Breast epithelium (tissue), 4 donors: ENCODE data around the gene KDSR. TPM values are rescaled to one million over a fixed set of nuclear protein-coding genes. Genes with fewer than 3 reads are reported as not detected.

Experiments
- DNase-seq, 2 donors: peaks; one replicate each; pipeline ENCODE4 v3.0.0-alpha.2; 2019; ENCODE audit warnings: low spot score in 2 of 2
- H3K27ac ChIP-seq, 2 donors: fragments of 200-600 bp; sonication (generic) in 1 of 2; one replicate each; pipeline ENCODE4 v1.5.1; 2016 to 2019; ENCODE audit warnings: mild to moderate bottlenecking in 1 of 2
- H3K27me3 ChIP-seq, 2 donors: fragments of 200-600 bp; sonication (generic) in 1 of 2; one replicate each; pipeline versions ENCODE4 v1.5.1 to v1.6.0; 2017 to 2019; ENCODE audit warnings: control low read depth in 1 of 2, mild to moderate bottlenecking in 1 of 2
- H3K36me3 ChIP-seq: fragments of 200-600 bp; one replicate; pipeline ENCODE4 v1.5.1; 2019
- H3K4me1 ChIP-seq, 2 donors: fragments of 200-600 bp; sonication (generic); one replicate each; pipeline ENCODE4 v1.5.1; 2016 to 2019; ENCODE audit warnings: control low read depth in 1 of 2
- H3K4me3 ChIP-seq, 3 donors: fragments of 200-600 bp; sonication (generic); 1 replicate in 2 of 3; 2 replicates in 1 of 3; pipeline ENCODE4 v1.5.1; 2016 to 2019; ENCODE audit warnings: mild to moderate bottlenecking in 3 of 3, moderate library complexity in 2 of 3
- H3K9me3 ChIP-seq, 2 donors: fragments of 200-600 bp; sonication (generic) in 1 of 2; one replicate each; pipeline ENCODE4 v1.5.1; 2016 to 2019; ENCODE audit warnings: control low read depth in 1 of 2
- CTCF ChIP-seq, 3 donors: fragments of 450-650 bp; IDR thresholded peaks; one replicate each; pipeline ENCODE4 v1.5.1; 2016 to 2017; ENCODE audit warnings: antibody characterized with exemption in 3 of 3, mild to moderate bottlenecking in 3 of 3, moderate library complexity in 3 of 3
- POLR2A ChIP-seq: fragments of 450-650 bp; IDR thresholded peaks from one replicate; pipeline ENCODE4 v1.6.1; 2016; ENCODE audit warnings: antibody characterized with exemption, mild to moderate bottlenecking, moderate library complexity
- POLR2AphosphoS5 ChIP-seq, 3 donors: sonication (generic); formaldehyde crosslinking; IDR thresholded peaks; one replicate each; pipeline ENCODE4 v1.6.1; 2017; ENCODE audit warnings: antibody characterized with exemption in 3 of 3
- intact Hi-C: fragments of 100-400 bp; cut with DNase I; formaldehyde crosslinking; loops from one replicate; pipeline ENCODE4 v1.15.1; 2023; ENCODE audit warnings: low total_unique reads
- total RNA-seq, 3 donors: library from RNA; depleted of rRNA; stranded (reverse); fragments of >200 nt; gene quantifications; one replicate each; pipeline ENCODE4 v1.1.0, GENCODE V29; 2016

Gene KDSR
- total RNA-seq, 3 donors from 2014 or later, result 41.6 to 53.0 (median 48.9) TPM

GRCh38 chr18:63316612-63317555 is 50.1 kb downstream of the KDSR start:
- intact Hi-C loops, result no loop called here
- no peaks in the 10 kb centered on the region for H3K27me3 ChIP-seq
- TF ChIP-seq CTCF (IDR thresholded peaks at IDR 0.05) (no peak), POLR2AphosphoS5 (IDR thresholded peaks at IDR 0.05) (no peak), POLR2A (no peak)
- H3K27ac ChIP-seq, result peak overlapping the region; percentile 93 to 96
- H3K4me1 ChIP-seq, result peaks cover 0 to 17% of the 10 kb centered on the region in 2 donors
- H3K4me3 ChIP-seq, result peak overlapping the region; percentile 68 to 99 (median 94)
- no peaks in the 10 kb centered on the region for H3K9me3 ChIP-seq
- no peak for DNase-seq
- no peaks in the 10 kb centered on the region for H3K36me3 ChIP-seq

GRCh38 chr18:63315876-63316275 is 51.1 kb downstream of the KDSR start:
- H3K9me3 ChIP-seq, result no peaks in the 10 kb centered on the region
- H3K36me3 ChIP-seq, result no peaks in the 10 kb centered on the region
- H3K4me1 ChIP-seq, result peaks cover 0 to 17% of the 10 kb centered on the region in 2 donors
- no peak for TF ChIP-seq POLR2AphosphoS5 (IDR thresholded peaks at IDR 0.05)
- intact Hi-C loops, result no loop called here
- no peaks in the 10 kb centered on the region for H3K27me3 ChIP-seq
- no peak for DNase-seq
- peak overlapping the region; percentile 48 to 68 for H3K27ac ChIP-seq
- peak overlapping the region in 2 of 3 donors; percentile 19 to 99 for H3K4me3 ChIP-seq

- TF ChIP-seq POLR2AphosphoS5 (IDR thresholded peaks at IDR 0.05) (no peak), POLR2A (no peak), CTCF (IDR thresholded peaks at IDR 0.05) (no peak)
- Histone ChIP-seq H3K9me3 (no peaks in the 10 kb centered on the region), H3K27me3 (no peaks in the 10 kb centered on the region), H3K27ac (peak overlapping the region; percentile 68 to 78), H3K4me3 (peak overlapping the region in 2 of 3 donors; percentile 19 to 99), H3K4me1 (peaks cover 0 to 17% of the 10 kb centered on the region in 2 donors), H3K36me3 (no peaks in the 10 kb centered on the region)
- DNase-seq, result no peak
- intact Hi-C loops, result no loop called here
Observed at GRCh38 chr18:63315131-63315662, 51.8 kb downstream of the KDSR start.

- TF ChIP-seq CTCF (IDR thresholded peaks at IDR 0.05) (no peak), POLR2A (no peak), POLR2AphosphoS5 (IDR thresholded peaks at IDR 0.05) (no peak)
- peak overlapping the region; percentile 68 to 78 for H3K27ac ChIP-seq
- no peak for DNase-seq
- H3K4me1 ChIP-seq, result peaks cover 0 to 17% of the 10 kb centered on the region in 2 donors
- H3K27me3 ChIP-seq, result no peaks in the 10 kb centered on the region
- intact Hi-C loops, result no loop called here
- H3K9me3 ChIP-seq, result no peaks in the 10 kb centered on the region
- no peaks in the 10 kb centered on the region for H3K36me3 ChIP-seq
- peak overlapping the region in 2 of 3 donors; percentile 19 to 99 for H3K4me3 ChIP-seq
Observed at GRCh38 chr18:63314062-63314790, 52.8 kb downstream of the KDSR start.

GRCh38 chr18:63313396-63313917 is 53.5 kb downstream of the KDSR start:
- no peaks in the 10 kb centered on the region for H3K36me3 ChIP-seq
- no peak for DNase-seq
- peak overlapping the region; percentile 23 to 68 for H3K27ac ChIP-seq
- peaks cover 0 to 17% of the 10 kb centered on the region in 2 donors for H3K4me1 ChIP-seq
- peak overlapping the region in 1 of 3 donors; percentile 9 for H3K4me3 ChIP-seq
- TF ChIP-seq CTCF (IDR thresholded peaks at IDR 0.05) (no peak), POLR2AphosphoS5 (IDR thresholded peaks at IDR 0.05) (no peak), POLR2A (no peak)
- H3K9me3 ChIP-seq, result no peaks in the 10 kb centered on the region
- H3K27me3 ChIP-seq, result no peaks in the 10 kb centered on the region
- intact Hi-C loops, result no loop called here
